HG03439 (cell line): ENCODE data around the gene RSPRY1.

Experiments
- ATAC-seq: cut with Tn5 transposase; IDR thresholded peaks from one replicate; pipeline ENCODE4 v1.9.1; 2021; ENCODE audit warnings: mild to moderate bottlenecking, moderate library complexity; ENCODE audit not compliant: unreplicated experiment

RSPRY1 gene

DNA sequence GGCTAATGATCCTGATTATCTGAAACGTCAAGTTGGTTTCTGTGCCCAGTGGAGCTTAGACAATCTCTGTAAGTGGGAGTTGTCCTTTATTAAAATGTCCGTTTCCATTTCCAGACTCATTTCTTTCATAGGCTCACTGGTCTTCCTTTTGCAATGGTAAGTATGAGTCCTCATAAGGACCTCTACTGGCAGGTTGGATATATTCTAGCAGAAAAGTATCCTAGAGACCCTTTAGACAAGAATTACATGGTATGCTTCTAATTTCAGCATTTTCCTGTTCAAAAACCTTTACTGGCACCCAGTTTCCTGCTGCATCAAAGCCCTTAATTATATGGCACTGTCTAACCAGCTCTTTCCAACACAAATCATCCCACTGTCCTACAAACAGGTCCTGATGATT lies 30.8 kb downstream of the RSPRY1 start:
- ATAC-seq = no peak

DNA sequence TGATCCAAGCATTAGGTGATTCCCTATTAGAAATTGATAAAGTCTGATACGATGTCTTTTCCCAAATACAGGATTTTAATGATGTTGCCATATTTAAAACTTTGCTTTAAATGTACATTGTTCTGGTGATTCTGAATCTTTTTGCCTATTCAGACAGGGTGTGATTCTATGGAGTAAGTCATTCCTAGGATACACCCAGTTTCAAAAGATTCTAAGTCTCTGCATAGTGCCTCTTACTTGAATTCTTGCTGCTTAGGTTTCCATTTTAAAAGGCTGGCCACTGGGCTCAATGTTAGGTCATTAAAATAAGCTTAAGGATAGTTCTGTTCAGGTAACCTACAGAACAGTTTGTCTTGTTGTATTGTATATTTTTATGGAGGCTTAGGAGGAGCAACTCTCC lies 36.9 kb downstream of the RSPRY1 start:
- ATAC-seq = no peak

DNA sequence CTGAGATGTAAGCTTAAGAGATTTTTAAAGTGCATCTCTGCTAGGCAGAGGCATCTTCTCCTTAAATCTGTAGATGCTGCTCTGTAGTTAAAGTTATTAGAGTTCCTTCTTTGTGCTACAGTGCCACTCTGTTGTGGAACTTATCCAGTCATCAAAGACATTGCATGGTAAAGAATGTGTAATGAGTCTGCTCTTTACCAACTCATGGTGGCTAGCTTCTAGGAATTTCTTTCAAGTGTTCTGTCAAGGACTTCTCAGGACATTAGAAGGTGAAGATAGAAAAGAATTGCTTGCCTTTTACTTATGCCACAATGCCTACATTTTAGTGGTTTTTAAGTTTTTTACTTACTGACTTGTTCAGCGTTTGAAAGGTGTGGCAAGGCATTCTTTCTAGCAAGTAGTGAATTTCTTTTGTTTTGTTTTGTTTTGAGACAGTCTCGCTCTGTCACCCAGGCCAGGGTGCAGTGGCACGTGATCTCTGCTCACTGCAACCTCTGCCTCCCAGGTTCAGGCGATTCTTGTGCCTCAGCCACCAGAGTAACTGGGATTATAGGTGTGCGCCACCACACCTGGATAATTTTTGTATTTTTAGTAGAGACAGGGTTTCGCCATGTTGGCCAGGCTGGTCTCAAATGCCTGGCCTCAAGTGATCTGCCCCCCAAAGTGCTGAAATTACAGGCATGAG lies 38.7 kb downstream of the RSPRY1 start:
- no peak for ATAC-seq

DNA sequence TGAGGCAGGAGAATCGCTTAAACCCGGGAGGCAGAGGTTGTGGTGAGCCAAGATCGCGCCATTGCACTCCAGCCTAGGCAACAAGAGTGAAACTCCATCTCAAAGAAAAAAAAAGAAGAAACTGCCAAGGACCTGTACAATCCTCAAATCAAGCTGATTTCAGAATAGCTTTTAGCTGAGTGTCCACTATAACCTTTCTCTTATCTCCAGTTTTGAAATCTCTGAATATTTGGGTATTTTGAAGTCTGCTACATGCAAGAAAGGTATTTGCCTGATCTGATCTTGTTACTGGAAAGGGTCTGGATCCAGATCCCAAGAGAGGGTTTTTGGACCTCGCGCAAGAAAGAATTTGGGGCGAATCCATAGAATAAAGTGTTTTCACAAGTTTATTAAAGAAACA lies 39.8 kb downstream of the RSPRY1 start:
- no peak for ATAC-seq

DNA sequence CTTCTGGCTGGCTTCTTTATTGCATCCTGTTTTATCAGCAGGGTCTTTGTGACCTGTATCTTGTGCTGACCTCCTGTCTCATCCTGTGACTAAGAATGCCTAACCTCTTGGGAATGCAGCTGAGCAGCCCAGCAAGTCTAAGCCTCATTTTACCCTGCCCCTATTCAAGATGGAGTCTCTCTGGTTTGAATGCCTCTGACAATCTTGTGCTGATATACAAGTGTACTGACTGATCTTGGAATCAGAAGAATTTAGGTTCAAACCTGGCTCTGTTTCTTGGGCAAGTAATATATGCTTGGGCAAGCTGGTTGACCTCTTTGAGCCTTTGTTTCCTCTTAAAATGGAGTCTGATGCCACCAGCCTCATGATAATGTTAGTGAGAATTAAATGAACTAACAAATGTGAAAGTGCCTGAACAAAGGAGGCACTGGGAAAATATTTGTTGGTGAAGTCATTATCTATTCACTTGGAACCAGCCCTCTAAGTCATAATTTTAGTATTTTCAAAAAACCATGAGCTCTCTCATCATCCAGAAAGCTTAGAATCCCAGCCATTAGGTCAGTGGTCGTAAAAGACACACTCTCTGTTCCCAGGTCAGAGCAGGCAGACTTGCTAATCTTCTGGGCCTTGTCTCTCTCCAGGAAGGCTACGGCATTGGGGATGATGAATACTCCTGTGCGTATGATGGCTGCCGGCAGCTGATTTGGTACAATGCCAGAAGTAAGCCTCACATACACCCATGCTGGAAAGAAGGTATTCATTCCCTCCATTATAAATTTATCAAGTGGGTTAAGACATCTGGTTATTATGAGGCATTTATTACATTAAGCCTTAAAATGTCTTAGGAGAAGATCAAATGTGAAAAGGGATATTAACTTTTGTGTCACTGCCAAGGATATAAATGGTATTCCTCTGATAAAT lies 40.8 kb downstream of the RSPRY1 start:
- no peak for ATAC-seq

DNA sequence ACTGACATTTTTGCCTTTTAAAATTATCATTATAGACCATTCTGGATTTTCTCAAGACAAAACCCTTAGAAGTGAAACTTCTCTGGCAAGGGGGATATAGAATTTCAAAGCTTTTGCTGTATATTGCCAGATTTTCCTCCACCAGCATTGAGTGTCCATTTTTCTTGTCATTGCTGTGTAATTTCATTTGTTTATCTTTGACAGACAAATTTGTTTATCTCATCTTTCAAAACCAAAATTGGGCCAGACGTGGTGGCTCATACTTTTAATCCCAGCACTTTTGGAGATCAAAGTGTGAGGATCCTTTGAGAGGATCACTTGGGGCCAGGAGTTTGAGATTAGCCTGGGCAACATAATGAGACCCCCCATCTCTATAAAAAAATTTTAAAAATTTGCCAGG lies 43.0 kb downstream of the RSPRY1 start:
- ATAC-seq = no peak

DNA sequence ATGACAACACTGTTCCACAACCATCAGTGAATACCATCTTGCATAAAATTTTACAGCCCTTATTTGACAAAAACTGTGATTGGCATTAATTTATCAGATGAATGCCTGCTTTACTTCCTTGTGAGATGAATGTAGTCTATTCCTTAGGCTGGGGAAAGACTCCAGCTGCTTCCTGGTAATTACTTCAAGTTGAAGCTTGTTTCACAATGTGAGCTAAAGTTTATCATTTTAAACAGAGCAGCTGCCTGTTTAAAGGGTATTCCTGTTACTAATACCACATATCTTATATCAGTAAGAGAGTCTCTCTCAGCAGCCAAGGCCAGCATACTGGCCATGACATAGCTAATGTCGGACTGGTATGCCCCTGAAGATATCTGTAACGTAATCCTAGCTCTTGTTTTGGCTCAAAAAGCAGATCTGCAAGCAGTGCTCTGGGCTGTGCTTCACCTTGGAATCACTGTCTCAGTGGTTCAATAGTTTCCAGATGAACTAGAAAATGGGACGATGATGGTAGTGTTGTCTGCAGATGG lies 45.8 kb downstream of the RSPRY1 start:
- ATAC-seq = no peak

DNA sequence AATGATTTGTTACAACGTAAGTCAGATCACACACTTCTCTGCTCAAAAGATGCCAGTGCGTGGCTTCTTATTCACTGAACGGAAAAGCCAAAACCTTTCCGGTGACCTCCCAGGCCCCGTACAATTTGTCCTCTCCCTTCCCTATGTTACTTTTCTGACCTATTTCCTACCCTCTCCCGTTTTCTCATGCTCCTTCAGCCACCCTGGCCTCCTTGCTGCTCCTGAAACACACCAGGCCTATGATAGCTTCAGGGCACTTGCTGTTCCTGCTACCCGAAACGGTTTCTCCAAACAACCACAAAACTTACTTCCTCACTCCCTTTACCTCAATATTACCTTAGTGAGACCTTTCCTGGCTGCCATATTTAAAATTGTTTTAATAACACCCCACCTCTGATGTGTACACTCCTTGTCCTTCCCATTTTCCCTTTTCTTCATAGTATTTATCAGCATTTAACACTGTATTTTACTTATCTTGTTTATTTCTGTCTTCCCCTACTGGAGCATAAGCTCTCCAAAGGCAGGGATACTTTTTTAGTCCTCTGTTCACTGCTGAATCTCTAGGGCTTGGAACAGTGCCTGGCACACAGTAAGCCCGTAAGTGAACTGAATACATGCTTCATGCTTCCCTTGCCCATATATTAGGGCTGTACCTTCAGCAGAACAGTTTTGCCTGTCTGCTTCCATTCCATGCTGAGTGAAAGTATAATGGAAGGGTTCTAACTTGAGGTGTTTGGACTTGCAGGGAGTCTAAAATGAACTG lies 48.0 kb downstream of the RSPRY1 start:
- no peak for ATAC-seq

DNA sequence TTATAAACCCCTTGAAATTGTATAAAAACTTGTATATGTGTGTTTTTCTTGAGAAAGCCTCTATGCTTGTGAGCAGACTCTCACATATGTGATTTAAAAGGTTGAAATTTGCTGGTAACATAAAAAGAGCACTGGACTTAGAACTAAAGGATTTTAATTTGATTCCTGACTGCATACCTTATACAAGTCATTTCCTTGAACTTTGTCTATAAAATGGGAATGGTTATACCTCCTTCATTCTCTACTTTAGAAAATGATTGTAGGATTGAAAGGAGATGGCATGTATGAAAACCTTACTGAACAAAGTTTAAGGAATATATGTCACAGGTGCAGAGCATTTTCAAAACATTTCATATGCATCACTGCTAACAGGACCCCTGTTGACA lies 48.6 kb downstream of the RSPRY1 start:
- no peak for ATAC-seq

DNA sequence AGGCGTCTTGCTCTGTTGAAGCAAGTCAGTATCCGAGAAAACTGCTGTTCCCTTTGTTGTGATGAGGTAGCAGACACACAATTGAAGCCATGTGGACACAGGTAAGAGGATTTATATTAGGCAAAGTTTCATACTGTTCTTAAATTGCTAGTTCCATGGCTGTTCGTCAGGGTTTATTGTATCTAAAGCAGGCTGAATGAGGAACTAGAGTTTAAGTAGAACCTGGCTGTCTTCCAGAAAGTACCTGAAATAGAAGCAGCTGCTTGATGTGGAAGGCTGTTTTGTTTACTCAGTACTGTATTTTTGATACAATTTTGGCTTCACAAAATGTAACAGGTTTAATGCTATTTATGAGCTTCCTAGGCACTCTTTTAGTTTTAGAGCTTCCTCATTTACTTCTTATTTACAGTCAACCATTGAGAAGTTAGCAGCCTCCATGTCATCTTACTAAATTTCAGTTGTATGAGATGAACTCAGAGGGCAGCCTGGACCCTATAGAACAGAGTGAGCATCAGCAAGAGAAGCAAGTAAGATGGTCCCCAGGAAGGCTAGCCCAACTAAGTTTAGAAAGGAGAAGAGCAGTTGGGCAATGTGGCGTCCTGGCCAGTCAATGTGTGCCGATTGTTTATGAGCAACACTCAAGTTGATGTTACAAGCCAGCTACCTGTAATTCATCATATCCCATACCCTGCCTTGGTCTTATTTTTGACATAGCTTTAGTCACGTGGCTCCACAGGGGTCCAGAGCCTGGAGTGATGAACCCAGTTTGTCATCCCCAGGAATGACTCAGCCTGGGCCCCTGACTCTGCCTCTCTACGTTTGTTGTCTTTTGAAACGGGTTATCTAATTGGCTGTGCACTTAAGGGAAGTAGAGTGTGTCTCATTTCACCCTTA lies 49.2 kb downstream of the RSPRY1 start:
- no peak for ATAC-seq

DNA sequence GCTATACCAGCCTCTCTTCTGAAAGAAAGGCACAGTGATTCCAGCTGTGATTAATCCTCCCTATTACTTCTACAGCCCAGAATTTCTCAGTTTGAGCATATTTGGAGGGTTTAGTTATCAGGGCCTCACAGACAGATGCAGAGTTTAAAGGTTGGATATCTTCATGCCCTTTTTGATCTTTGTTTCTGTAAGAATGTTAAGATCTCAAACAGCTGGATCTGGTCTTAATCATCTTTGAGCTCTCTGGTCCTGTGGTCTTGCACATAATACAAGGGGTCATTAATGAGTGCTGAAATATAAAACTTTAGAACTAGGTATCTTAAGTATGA lies 49.9 kb downstream of the RSPRY1 start:
- ATAC-seq = no peak

DNA sequence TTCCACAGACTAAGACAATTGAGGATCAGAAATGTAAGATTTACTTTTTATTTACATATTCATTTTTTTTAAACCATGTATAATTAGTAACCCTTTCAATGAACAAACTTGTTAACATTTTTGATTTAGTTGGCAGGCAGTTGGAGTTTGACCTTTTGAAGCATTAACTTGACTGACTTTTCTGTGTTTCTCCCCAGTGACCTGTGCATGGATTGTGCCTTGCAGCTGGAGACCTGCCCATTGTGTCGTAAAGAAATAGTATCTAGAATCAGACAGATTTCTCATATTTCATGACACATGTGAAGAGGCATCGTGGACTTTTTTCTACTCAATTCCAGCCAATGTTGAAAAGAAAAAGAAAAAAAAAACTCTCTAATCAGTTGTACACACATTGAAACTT lies 52.6 kb downstream of the RSPRY1 start:
- no peak for ATAC-seq

DNA sequence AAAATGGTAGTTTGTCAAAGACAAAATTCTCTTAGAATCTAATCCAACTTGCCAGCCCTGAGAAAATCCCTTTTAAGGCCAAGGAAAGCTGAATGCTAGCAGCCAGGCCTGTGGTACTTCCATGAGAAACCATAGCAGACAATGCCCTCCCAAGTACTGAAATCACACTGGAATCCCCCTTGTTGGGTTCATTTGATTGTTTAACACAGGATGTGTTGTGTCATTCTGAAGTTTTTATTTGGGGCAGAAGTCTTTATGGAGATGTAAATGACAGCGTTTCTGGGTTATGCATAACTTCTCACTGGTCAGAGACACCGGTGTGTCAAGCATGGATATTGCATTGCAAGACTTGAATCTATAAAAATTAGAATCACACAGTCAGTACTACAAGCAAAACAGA lies 53.0 kb downstream of the RSPRY1 start:
- no peak for ATAC-seq

DNA sequence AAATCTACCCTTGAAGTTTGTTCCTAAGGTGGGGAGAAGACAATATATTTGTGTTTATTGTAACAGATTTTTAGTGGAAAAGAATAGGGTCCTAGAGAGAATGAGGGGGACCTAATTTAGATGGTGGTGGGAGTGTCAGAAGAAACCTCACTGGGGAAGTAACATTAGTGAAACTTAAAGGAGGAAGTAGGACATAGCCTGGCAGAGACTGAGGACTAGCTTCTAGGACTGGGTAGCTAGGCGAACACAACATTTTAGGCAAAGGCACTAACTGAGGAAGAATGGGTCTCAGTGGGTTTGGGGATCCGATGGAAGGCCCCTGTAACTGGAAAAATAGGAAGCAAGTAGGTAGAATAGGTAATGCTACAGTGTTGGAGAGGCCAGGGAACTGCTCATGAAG lies 54.7 kb downstream of the RSPRY1 start:
- no peak for ATAC-seq

DNA sequence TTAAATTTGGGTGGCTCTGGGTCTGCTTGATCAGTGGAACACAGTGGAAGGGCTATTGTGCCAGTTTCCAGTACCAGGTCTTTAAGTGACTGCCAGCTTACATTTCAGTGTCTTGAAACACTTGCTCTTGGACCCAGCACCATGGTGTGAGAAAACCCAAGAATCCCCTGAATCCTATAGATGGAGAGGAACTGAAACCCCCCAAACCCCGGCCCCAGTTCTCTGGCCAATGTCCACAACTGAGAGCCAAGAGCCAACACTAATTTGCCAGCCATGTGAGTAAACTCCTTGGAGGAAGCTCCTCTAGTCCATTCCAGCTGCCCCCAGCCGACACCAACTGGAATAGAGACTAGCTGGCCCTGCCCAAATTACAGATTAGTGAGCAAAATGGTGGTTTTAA lies 56.5 kb downstream of the RSPRY1 start:
- no peak for ATAC-seq

DNA sequence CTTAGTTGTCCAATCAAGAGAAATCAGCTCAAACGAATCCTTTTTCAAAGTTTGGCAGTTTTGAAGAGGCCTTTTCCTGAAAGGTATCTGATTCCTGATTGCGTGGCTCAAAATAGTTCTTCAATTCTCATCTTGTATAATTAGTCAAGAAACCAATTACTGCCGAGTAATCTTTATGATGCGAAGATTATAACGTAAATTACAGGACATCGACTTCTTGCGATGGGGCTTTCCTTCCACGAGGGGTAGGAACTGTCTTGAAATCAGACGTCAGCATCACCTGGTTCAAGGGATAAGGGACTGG lies 58.3 kb downstream of the RSPRY1 start:
- peak; percentile 9 for ATAC-seq

DNA sequence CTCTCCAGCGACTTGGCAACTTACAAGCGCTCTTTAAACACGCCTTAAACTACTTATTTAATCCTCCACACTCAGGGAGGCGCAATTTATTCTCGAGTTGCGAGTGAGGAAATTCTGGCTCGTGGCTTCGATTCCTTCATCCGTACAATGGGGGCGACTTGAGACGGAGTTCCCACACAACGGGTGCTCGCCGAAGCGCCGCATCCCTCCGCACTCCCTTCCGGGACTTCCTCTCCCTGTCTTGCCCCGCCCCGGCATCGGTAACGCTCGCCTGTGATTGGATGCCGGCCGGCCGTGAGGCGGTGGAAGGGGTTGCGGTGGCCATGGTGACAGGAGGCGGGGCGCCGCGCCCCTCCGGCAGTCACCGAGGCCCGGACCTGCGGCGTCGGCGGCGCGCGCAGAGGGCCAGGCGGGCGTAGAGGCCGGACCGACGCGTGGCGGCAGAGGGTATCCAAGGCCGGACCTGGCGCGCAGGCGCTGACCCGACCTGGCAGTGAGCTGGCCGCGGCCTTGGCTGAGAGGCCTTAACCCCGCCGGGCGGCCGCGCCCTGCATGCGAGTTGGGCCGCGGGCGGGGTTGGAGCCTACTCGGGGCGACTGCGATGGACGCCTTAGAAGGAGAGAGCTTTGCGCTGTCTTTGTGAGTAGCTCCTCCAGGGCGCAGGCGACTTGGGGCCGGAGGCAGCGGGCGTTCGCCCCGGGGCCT lies 58.8 kb downstream of the RSPRY1 start, which contains the start of gene ARL2BP:
Gene ARL2BP (plus strand): TSS at position 493 of the 705 bp plus-strand sequence. CDS start 109 bp downstream, at position 602.
- ATAC-seq = peak; percentile 89

DNA sequence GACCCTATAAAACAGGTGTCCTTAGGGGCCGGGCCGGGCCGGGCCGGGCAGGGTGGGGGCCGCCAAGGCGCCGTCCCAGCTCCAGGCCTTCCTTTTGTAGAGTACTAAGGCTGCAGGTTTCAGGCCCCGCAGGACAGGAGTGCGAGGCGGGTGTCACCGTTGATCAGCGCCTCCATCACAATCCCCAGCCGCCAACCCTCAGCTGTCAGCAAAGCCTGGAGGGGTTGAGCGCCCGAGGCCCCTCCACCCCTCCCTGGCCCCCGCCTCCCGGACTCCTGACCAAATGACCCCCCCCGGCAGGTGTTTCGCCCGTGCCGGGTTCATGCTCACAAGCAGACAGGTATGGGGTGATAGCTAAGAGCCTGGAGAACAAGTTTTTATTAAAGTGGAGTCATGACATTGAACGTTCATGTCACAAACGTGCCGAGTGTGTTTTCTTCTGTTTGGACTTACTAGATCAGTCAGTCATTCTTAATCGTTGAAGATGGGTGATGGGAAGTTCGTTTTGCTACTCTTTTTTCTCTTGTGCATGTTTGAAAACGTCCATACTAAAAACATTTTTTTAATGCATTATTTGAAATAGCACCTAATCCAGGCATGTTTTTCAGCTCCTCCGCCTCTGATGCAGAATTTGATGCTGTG lies 59.5 kb downstream of the RSPRY1 start:
- no peak for ATAC-seq

DNA sequence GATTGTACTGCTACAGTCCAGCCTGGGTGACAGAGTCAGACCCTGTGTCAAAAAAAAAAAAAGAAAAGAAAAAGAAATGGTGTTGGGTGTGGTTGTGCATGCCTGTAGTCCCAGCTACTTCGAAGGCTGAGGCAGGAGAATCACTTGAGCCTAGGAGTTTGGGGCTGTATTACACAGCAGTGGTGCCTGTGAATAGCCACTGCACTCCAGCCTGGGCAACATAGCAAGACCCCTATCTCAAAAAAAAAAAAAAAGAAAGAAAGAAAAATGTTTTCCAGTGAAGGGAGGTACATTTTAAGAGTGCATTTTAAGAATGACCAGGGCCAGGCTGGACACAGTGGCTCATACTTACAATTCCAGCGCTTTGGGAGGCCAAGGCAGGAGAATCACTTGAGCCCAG lies 65.2 kb downstream of the RSPRY1 start:
- no peak for ATAC-seq
